SK-N-SH (cell line): ENCODE measurements around the gene RPL7A. TPM values are rescaled to one million over a fixed set of nuclear protein-coding genes. Genes with fewer than 3 reads are reported as not detected.

Source experiments
- CTCF ChIA-PET: fragments of 300-600, 350-600 bp; formaldehyde crosslinking; extraction: SDS; loops from one replicate; lab custom pipeline; 2021; lab: Yijun Ruan, JAX
- POLR2A ChIA-PET: fragments of 350-600 bp; sonication (Branson Sonifier 250); formaldehyde crosslinking; extraction: SDS; loops from one replicate; lab custom pipeline; 2020; ENCODE audit warnings: antibody characterized with exemption, inconsistent platforms; lab: Yijun Ruan, JAX
- DNase-seq: peaks from one replicate; pipeline ENCODE4 v3.0.0; 2012
- H2AFZ ChIP-seq: fragments of 200-600 bp; sonication (generic); 2 replicates; pipeline ENCODE4 v1.8.1; 2016; ENCODE audit warnings: antibody characterized with exemption, mild to moderate bottlenecking, low read depth
- H3F3A ChIP-seq: fragments of 200-600 bp; sonication (generic); replicated peaks from 2 replicates; pipeline ENCODE3; 2016; ENCODE audit warnings: antibody characterized with exemption, mild to moderate bottlenecking; ENCODE audit not compliant: insufficient read depth
- H3K27ac ChIP-seq, 2 experiments: fragments of 200-500 bp in 1 of 2; fragments of 200-600 bp in 1 of 2; sonication (Bioruptor generic) in 1 of 2; sonication (generic), shearing (Covaris generic) in 1 of 2; 2 replicates each; pipeline versions ENCODE4 v1.5.1 to v1.6.1; 2014 to 2016; ENCODE audit warnings: low read depth in 2 of 2, inconsistent platforms in 1 of 2, low read length in 1 of 2, mild to moderate bottlenecking in 1 of 2, mixed read lengths in 1 of 2
- H3K27me3 ChIP-seq: fragments of 200-600 bp; sonication (generic), shearing (Covaris generic); 2 replicates; pipeline ENCODE4 v1.6.1; 2016; ENCODE audit warnings: mixed run types; ENCODE audit not compliant: insufficient read depth
- H3K36me3 ChIP-seq, 2 experiments: fragments of 200-500 bp in 1 of 2; fragments of 200-600 bp in 1 of 2; sonication (Bioruptor generic) in 1 of 2; sonication (generic) in 1 of 2; replicated peaks in 1 of 2; 2 replicates each; pipeline versions ENCODE3 to v1.5.1; 2014 to 2016; ENCODE audit warnings: low read length in 1 of 2, mild to moderate bottlenecking in 1 of 2; ENCODE audit not compliant: insufficient read depth in 2 of 2, control insufficient read depth in 1 of 2
- H3K4me1 ChIP-seq, 2 experiments: fragments of 200-500 bp in 1 of 2; fragments of 200-600 bp in 1 of 2; sonication (Bioruptor generic) in 1 of 2; sonication (generic), shearing (Covaris generic) in 1 of 2; 2 replicates each; pipeline versions ENCODE4 v1.5.1 to v1.6.1; 2014 to 2016; ENCODE audit warnings: low read depth in 1 of 2, low read length in 1 of 2, mixed run types in 1 of 2; ENCODE audit not compliant: insufficient read depth in 2 of 2, control insufficient read depth in 1 of 2
- H3K4me2 ChIP-seq: fragments of 200-600 bp; sonication (generic), shearing (Covaris generic); 2 replicates; pipeline ENCODE4 v1.6.1; 2017; ENCODE audit warnings: mixed run types
- H3K4me3 ChIP-seq, 2 experiments: fragments of 200-500 bp in 1 of 2; fragments of 200-600 bp in 1 of 2; sonication (Bioruptor generic) in 1 of 2; sonication (generic), shearing (Covaris generic) in 1 of 2; 2 replicates each; pipeline versions ENCODE4 v1.5.1 to v1.8.1; 2014 to 2016; ENCODE audit warnings: low read depth in 2 of 2, inconsistent platforms in 1 of 2, low read length in 1 of 2, mild to moderate bottlenecking in 1 of 2, mixed read lengths in 1 of 2, moderate library complexity in 1 of 2
- H3K79me2 ChIP-seq: fragments of 200-600 bp; sonication (generic); 2 replicates; pipeline ENCODE4 v1.8.1; 2017; ENCODE audit warnings: mild to moderate bottlenecking; ENCODE audit not compliant: insufficient read depth
- H3K9ac ChIP-seq: fragments of 200-600 bp; sonication (generic); 2 replicates; pipeline ENCODE4 v1.6.1; 2017; ENCODE audit warnings: mixed run types
- H3K9me2 ChIP-seq: fragments of 200-600 bp; sonication (generic); 2 replicates; pipeline ENCODE4 v1.6.1; 2017; ENCODE audit warnings: mixed run types
- H3K9me3 ChIP-seq: fragments of 200-600 bp; sonication (generic); 2 replicates; pipeline ENCODE4 v1.6.1; 2017; ENCODE audit warnings: mixed run types, mild to moderate bottlenecking, moderate library complexity
- H4K20me1 ChIP-seq: fragments of 200-600 bp; sonication (generic); 2 replicates; pipeline ENCODE4 v1.6.1; 2017; ENCODE audit warnings: mild to moderate bottlenecking, mixed run types; ENCODE audit not compliant: insufficient read depth
- CTCF ChIP-seq: fragments of 200-600 bp; sonication (generic); IDR thresholded peaks from 2 replicates; pipeline ENCODE4 v1.6.1; 2017; ENCODE audit warnings: antibody characterized with exemption, mild to moderate bottlenecking, moderate library complexity
- ELF1 ChIP-seq: IDR thresholded peaks from 2 replicates; pipeline ENCODE4 v1.4.0; 2012
- EP300 ChIP-seq, 2 experiments: IDR thresholded peaks; 2 replicates each; pipeline versions ENCODE4 v1.4.0 to v1.6.1; 2012; ENCODE audit warnings: borderline replicate concordance in 1 of 2, low read depth in 1 of 2, low read length in 1 of 2
- EZH2phosphoT487 ChIP-seq: fragments of 200-600 bp; sonication (generic); IDR thresholded peaks from 2 replicates; pipeline ENCODE4 v1.6.1; 2017; ENCODE audit warnings: low read depth, mixed run types, mild to moderate bottlenecking, antibody characterized with exemption, moderate library complexity, borderline replicate concordance
- FOSL2 ChIP-seq: IDR thresholded peaks from 2 replicates; pipeline ENCODE4 v1.4.0; 2012; ENCODE audit warnings: low read depth, mild to moderate bottlenecking, moderate library complexity, borderline replicate concordance
- FOXJ3 ChIP-seq: sonication (generic); formaldehyde crosslinking; IDR thresholded peaks from 2 replicates; pipeline ENCODE4 v1.5.1; 2020; ENCODE audit warnings: mild to moderate bottlenecking, missing genetic modification reagents
- FOXM1 ChIP-seq: IDR thresholded peaks from 2 replicates; pipeline ENCODE4 v1.4.0; 2012; ENCODE audit warnings: low read depth, mild to moderate bottlenecking
- GATA2 ChIP-seq: sonication (generic); formaldehyde crosslinking; IDR thresholded peaks from 2 replicates; pipeline ENCODE4 v1.5.0; 2020; ENCODE audit warnings: mild to moderate bottlenecking, missing genetic modification reagents
- JUND ChIP-seq: IDR thresholded peaks from 2 replicates; pipeline ENCODE4 v1.4.0; 2012
- MAX ChIP-seq: IDR thresholded peaks from 2 replicates; pipeline ENCODE4 v1.4.0; 2012; ENCODE audit warnings: low read depth
- NRF1 ChIP-seq: IDR thresholded peaks from 2 replicates; pipeline ENCODE4 v1.6.1; 2012; ENCODE audit warnings: low read depth, mild to moderate bottlenecking, low read length
- PBX3 ChIP-seq: IDR thresholded peaks from 2 replicates; pipeline ENCODE4; 2012
- RCOR1 ChIP-seq: fragments of 150-350 bp; IDR thresholded peaks from 2 replicates; pipeline ENCODE4 v1.6.1; 2017; ENCODE audit warnings: antibody characterized with exemption, low read length
- REST ChIP-seq: IDR thresholded peaks from 2 replicates; pipeline ENCODE4 v1.6.1; 2012; ENCODE audit warnings: mild to moderate bottlenecking, low read depth, low read length, moderate library complexity
- RFX5 ChIP-seq: IDR thresholded peaks from 2 replicates; pipeline ENCODE4 v1.6.1; 2012; ENCODE audit warnings: mild to moderate bottlenecking, improper control_type of control experiment, low read length
- SMC3 ChIP-seq: IDR thresholded peaks from 2 replicates; pipeline ENCODE4 v1.6.1; 2012; ENCODE audit warnings: low read depth, low read length, improper control_type of control experiment
- TCF12 ChIP-seq: IDR thresholded peaks from 2 replicates; pipeline ENCODE4 v1.4.0; 2012
- USF1 ChIP-seq: IDR thresholded peaks from 2 replicates; pipeline ENCODE4 v1.4.0; 2012; ENCODE audit warnings: low read depth, borderline replicate concordance
- ZBTB33 ChIP-seq: IDR thresholded peaks from 2 replicates; pipeline ENCODE4 v1.4.0; 2012; ENCODE audit warnings: low read depth, borderline replicate concordance
- WGBS: methylation state at CpG from one replicate; pipeline ENCODE4 v1.1.6; 2017; ENCODE audit warnings: low lambda C conversion rate; 5-methylcytosine and 5-hydroxymethylcytosine counted together
- polyA plus RNA-seq, 3 experiments: library from polyadenylated mRNA; depleted of rRNA; stranded (reverse); fragments of >200 nt; gene quantifications; 2 replicates each; pipeline ENCODE4 v1.2.3, GENCODE V29; 2012

Gene RPL7A
- polyA plus RNA-seq, 1 of the 3 experiments (the other 2 are of a cell fraction) = 4,121 TPM

- TF ChIP-seq REST = no peak
- no peak for TF ChIP-seq NRF1
- no peak for TF ChIP-seq EZH2phosphoT487
- TF ChIP-seq JUND = no peak
- peak; percentile 43; the same call in 1 of the 2 replicates for TF ChIP-seq MAX
- peak; percentile 65 for TF ChIP-seq ELF1
- no peak for TF ChIP-seq CTCF
- no peak for TF ChIP-seq FOXJ3 (CRISPR knock-in tag)
- peak; percentile 34; the same call in 1 of the 2 replicates for TF ChIP-seq USF1
- no peak for TF ChIP-seq PBX3
- no peak for TF ChIP-seq GATA2 (CRISPR knock-in tag)
Measured at GRCh38 chr9:133356391-133357091, 8.5 kb downstream of the RPL7A start, which contains the start of the genes SURF1 and SURF2 (continued).

GRCh38 chr9:133357656-133358055 is 9.6 kb downstream of the RPL7A start:
- WGBS = 62% methylated on average over 14 of the region's 14 CpGs
- peaks cover 13 to 33% of the 10 kb centered on the region in 2 experiments; a peak in 2 of 4 replicates for H3K4me1 ChIP-seq
- no peaks in the 10 kb centered on the region for H3K27me3 ChIP-seq
- ChIA-PET CTCF (interaction anchor here (1.2 to 1.9 kb wide), 3 partner anchors 14 to 129 kb away, joined by 4 to 5 read pairs (median 5); no protein-coding TSS in a partner anchor), POLR2A (interaction anchor here (1.4 to 2.5 kb wide), 3 partner anchors 9 to 11 kb away, joined by 3 to 11 read pairs (median 3); partner anchors contain the start of genes MED22 and RPL7A)
- H3K4me3 ChIP-seq = peak overlapping the region; percentile 68 to 90; a peak in 3 of 4 replicates
- H3K79me2 ChIP-seq = peaks cover 46% of the 10 kb centered on the region
- DNase-seq = no peak
- peaks cover under 1 to 57% of the 10 kb centered on the region in 2 experiments for H3K36me3 ChIP-seq
- H3K9me2 ChIP-seq = no peaks in the 10 kb centered on the region
- no peak overlapping the region for H3K27ac ChIP-seq
- H3K9ac ChIP-seq = no peak overlapping the region
- H3K9me3 ChIP-seq = no peaks in the 10 kb centered on the region
- peak overlapping the region; percentile 97 for H3K4me2 ChIP-seq
- H2AFZ ChIP-seq = no peak overlapping the region
- H4K20me1 ChIP-seq = 0 out of 2 replicates have a peak, but pooled peaks cover 15% of the 10 kb centered on the region
- TF ChIP-seq RFX5 = no peak
- TF ChIP-seq TCF12 = no peak
- no peak for TF ChIP-seq RCOR1
- no peak for TF ChIP-seq SMC3
- TF ChIP-seq FOSL2 = no peak
- no peak for TF ChIP-seq NRF1
- TF ChIP-seq EP300 (IDR thresholded peaks at IDR 0.05; ENCODE audit: borderline replicate concordance in 1 of 2, low read depth in 1 of 2, low read length in 1 of 2) = no peak
- TF ChIP-seq FOXJ3 (CRISPR knock-in tag) = no peak
- TF ChIP-seq FOXM1 = no peak
- no peak for TF ChIP-seq EZH2phosphoT487
- no peak for TF ChIP-seq ZBTB33
- TF ChIP-seq USF1 = no peak
- peaks cover 22% of the 10 kb centered on the region for H3F3A ChIP-seq
